Endothelial cell of umbilical vein (primary cell): Measurements from ENCODE around the gene NEO1. TPM values are rescaled to one million over a fixed set of nuclear protein-coding genes. Genes with fewer than 3 reads are reported as not detected.

ENCODE experiments used
- BruUV-seq: library from RNA; stranded (reverse); fragments of 400-500 nt; replicated peaks from 2 replicates; lab custom pipeline; 2021; lab: Mats Ljungman, UMichigan
- CTCF ChIA-PET: fragments of 300-600, 350-600 bp; sonication (Branson Sonifier 250); formaldehyde crosslinking; loops from one replicate; lab custom pipeline; 2021; ENCODE audit warnings: antibody characterized with exemption, inconsistent platforms; lab: Charles Lee
- POLR2A ChIA-PET: fragments of 300-600, 350-600 bp; sonication (Branson Sonifier 250); formaldehyde crosslinking; loops from one replicate; lab custom pipeline; 2021; ENCODE audit warnings: antibody characterized with exemption, inconsistent platforms; lab: Charles Lee
- DNase-seq: peaks from one replicate; pipeline ENCODE4 v3.0.0-alpha.2; 2011; ENCODE audit warnings: low read depth, low spot score
- FAIRE-seq: peaks from 2 replicates; lab custom pipeline; 2011; peaks lifted over from hg19 to GRCh38; lab: Jason Lieb, UNC
- H2AFZ ChIP-seq: 2 replicates; pipeline ENCODE4 v1.6.0; 2012; ENCODE audit warnings: low read depth, low read length, control low read depth, inconsistent platforms
- H3K27ac ChIP-seq: 2 replicates; pipeline ENCODE4 v1.5.1; 2011; ENCODE audit warnings: low read depth, mild to moderate bottlenecking, control low read depth, low read length, moderate library complexity; ENCODE audit not compliant: insufficient read depth
- H3K27me3 ChIP-seq, 2 experiments: 2 replicates each; pipeline versions ENCODE4 v1.6.0 to v1.6.1; 2011; ENCODE audit warnings: low read length in 2 of 2, mixed read lengths in 1 of 2; ENCODE audit not compliant: control insufficient read depth in 2 of 2, insufficient read depth in 2 of 2
- H3K36me3 ChIP-seq, 2 experiments: 2 replicates in 1 of 2; 3 replicates in 1 of 2; pipeline ENCODE4 v1.5.1; 2011; ENCODE audit warnings: low read length in 2 of 2, mild to moderate bottlenecking in 1 of 2, moderate library complexity in 1 of 2; ENCODE audit not compliant: control insufficient read depth in 2 of 2, insufficient read depth in 2 of 2; ENCODE audit errors: extremely low read depth in 1 of 2
- H3K4me1 ChIP-seq: 3 replicates; pipeline ENCODE4 v1.5.1; 2011; ENCODE audit warnings: mild to moderate bottlenecking, low read length; ENCODE audit not compliant: control insufficient read depth, insufficient read depth; ENCODE audit errors: extremely low read depth
- H3K4me2 ChIP-seq: 2 replicates; pipeline ENCODE4 v1.6.1; 2011; ENCODE audit warnings: low read length, control low read depth, mixed read lengths; ENCODE audit not compliant: insufficient read depth
- H3K4me3 ChIP-seq, 3 experiments: fragments of 200-600 bp in 1 of 3; sonication (generic), shearing (Covaris generic) in 1 of 3; replicated peaks in 1 of 3; 2 replicates each; pipeline ENCODE4 v1.5.1; 2011 to 2016; ENCODE audit warnings: control low read depth in 3 of 3, low read length in 3 of 3, mild to moderate bottlenecking in 2 of 3, inconsistent platforms in 1 of 3, low read depth in 1 of 3, moderate library complexity in 1 of 3; ENCODE audit not compliant: insufficient read depth in 1 of 3
- H3K79me2 ChIP-seq: 2 replicates; pipeline ENCODE4 v1.6.0; 2012; ENCODE audit warnings: low read length, inconsistent platforms; ENCODE audit not compliant: control insufficient read depth, insufficient read depth
- H3K9ac ChIP-seq: replicated peaks from 2 replicates; pipeline ENCODE3; 2011; ENCODE audit warnings: low read length, control low read depth; ENCODE audit not compliant: insufficient read depth; ENCODE audit errors: extremely low read depth
- H3K9me1 ChIP-seq: replicated peaks from 3 replicates; pipeline ENCODE4 v1.6.0; 2011; ENCODE audit warnings: mild to moderate bottlenecking, low read length; ENCODE audit not compliant: control insufficient read depth, insufficient read depth; ENCODE audit errors: extremely low read depth
- H3K9me3 ChIP-seq: replicated peaks from 2 replicates; pipeline ENCODE4 v1.5.1; 2012; ENCODE audit warnings: low read length, inconsistent platforms; ENCODE audit not compliant: control insufficient read depth, insufficient read depth
- H4K20me1 ChIP-seq: replicated peaks from 2 replicates; pipeline ENCODE3; 2011; ENCODE audit warnings: mild to moderate bottlenecking, low read length; ENCODE audit not compliant: control insufficient read depth, insufficient read depth; ENCODE audit errors: extremely low read depth
- EZH2 ChIP-seq: IDR thresholded peaks from 2 replicates; pipeline ENCODE4 v1.6.1; 2012; ENCODE audit warnings: borderline replicate concordance, low read depth, mild to moderate bottlenecking, moderate library complexity, low read length, inconsistent platforms; ENCODE audit not compliant: severe bottlenecking
- FOS ChIP-seq: IDR thresholded peaks from 2 replicates; pipeline ENCODE4 v1.6.1; 2011; ENCODE audit warnings: mild to moderate bottlenecking, low read length, moderate library complexity, borderline replicate concordance; ENCODE audit not compliant: insufficient read depth
- GATA2 ChIP-seq: IDR thresholded peaks from 2 replicates; pipeline ENCODE4 v1.7.0; 2011; ENCODE audit warnings: low read depth, mild to moderate bottlenecking, moderate library complexity, mixed read lengths, low read length; ENCODE audit not compliant: insufficient read length, insufficient read depth
- JUN ChIP-seq: IDR thresholded peaks from 2 replicates; pipeline ENCODE4 v1.6.1; 2011; ENCODE audit warnings: borderline replicate concordance, low read depth; ENCODE audit not compliant: insufficient read length, insufficient read depth
- MYC ChIP-seq: IDR thresholded peaks from one replicate; pipeline ENCODE4 v1.6.1; 2011; ENCODE audit warnings: mild to moderate bottlenecking, low read depth, low read length
- POLR2A ChIP-seq: IDR thresholded peaks from 2 replicates; pipeline ENCODE4 v1.6.1; 2012; ENCODE audit warnings: low read depth, mild to moderate bottlenecking, control low read depth, low read length
- POLR2AphosphoS5 ChIP-seq: IDR thresholded peaks from 2 replicates; pipeline ENCODE4 v1.6.1; 2012; ENCODE audit warnings: low read depth, mild to moderate bottlenecking, control low read depth, low read length, moderate library complexity; ENCODE audit not compliant: insufficient read depth
- dilution Hi-C: fragments of 300-500 bp; cut with MboI; formaldehyde crosslinking; loops from one replicate; pipeline ENCODE4 v1.15.0; 2019; ENCODE audit warnings: low sequenced_read_pairs; ENCODE audit not compliant: extremely low pct_ligation_motif_present
- intact Hi-C: fragments of 100-400 bp; cut with micrococcal nuclease; formaldehyde crosslinking; loops from one replicate; pipeline ENCODE4 v1.10.0; 2022
- polyA plus RNA-seq, 4 experiments: library from polyadenylated mRNA; depleted of rRNA in 3 of 4; stranded (reverse) in 3 of 4; unstranded in 1 of 4; fragments of >200 nt; gene quantifications; 2 replicates each; pipeline versions ENCODE4 v1.2.1 to v1.2.3, GENCODE V29; 2011 to 2012; ENCODE audit warnings: missing spikeins in 1 of 4
- total RNA-seq: library from RNA; stranded (reverse); gene quantifications from 2 replicates; pipeline ENCODE4 v1.2.3, GENCODE V29; 2021
- TF ChIP-seq, protein P1 (sequence below): IDR thresholded peaks from 2 replicates; pipeline ENCODE4 v1.6.1; 2011; ENCODE audit not compliant: insufficient read depth, insufficient read length
- TF ChIP-seq, protein P2 (sequence below), 2 donors: IDR thresholded peaks; 1 replicate in 1 of 2; 2 replicates in 1 of 2; pipeline ENCODE4 v1.5.1; 2011; ENCODE audit warnings: low read length in 2 of 2, mild to moderate bottlenecking in 2 of 2, moderate library complexity in 2 of 2, control low read depth in 1 of 2, inconsistent platforms in 1 of 2, low read depth in 1 of 2; ENCODE audit not compliant: insufficient read depth in 1 of 2; ENCODE audit errors: extremely low read depth in 1 of 2

The NEO1 gene
- total and polyA plus RNA-seq, 2 donors (not counting 3 experiments of a cell fraction or from before 2014, with no cell fraction given) = 0.12 to 0.35 TPM

DNA sequence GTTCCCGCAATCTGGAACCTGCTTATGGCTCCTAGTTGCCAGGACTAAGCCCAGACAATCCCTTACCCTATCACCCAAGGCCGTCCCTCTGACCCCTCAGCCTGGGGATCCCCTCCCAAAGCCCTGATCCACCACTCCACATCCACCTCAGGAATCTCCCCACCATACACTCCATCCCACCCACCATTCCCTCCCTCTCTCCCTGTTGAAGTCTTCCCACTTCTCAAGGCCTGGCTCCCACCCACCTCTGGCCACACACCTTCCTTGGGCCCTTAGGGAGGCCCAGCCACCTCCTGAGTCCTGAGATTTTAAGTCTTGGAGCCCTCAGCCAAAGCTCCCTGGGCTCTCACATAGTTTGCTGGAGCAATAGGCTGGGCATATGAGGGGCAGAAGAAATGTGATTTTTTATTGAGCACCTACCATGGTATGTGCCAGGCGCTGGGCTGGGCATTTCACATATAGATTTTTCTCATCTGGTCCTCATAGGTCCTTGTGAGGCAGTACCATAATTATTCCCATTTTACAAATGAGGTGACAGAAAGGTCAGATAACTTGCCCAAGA, 268.4 kb downstream of the NEO1 start:
- TF ChIP-seq JUN = no peak
- no peak for TF ChIP-seq POLR2AphosphoS5
- TF ChIP-seq MYC = no peak
- TF ChIP-seq GATA2 = no peak
- no peak for TF ChIP-seq EZH2
- TF ChIP-seq, protein P1, sequence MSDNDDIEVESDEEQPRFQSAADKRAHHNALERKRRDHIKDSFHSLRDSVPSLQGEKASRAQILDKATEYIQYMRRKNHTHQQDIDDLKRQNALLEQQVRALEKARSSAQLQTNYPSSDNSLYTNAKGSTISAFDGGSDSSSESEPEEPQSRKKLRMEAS = no peak
- TF ChIP-seq, protein P2, sequence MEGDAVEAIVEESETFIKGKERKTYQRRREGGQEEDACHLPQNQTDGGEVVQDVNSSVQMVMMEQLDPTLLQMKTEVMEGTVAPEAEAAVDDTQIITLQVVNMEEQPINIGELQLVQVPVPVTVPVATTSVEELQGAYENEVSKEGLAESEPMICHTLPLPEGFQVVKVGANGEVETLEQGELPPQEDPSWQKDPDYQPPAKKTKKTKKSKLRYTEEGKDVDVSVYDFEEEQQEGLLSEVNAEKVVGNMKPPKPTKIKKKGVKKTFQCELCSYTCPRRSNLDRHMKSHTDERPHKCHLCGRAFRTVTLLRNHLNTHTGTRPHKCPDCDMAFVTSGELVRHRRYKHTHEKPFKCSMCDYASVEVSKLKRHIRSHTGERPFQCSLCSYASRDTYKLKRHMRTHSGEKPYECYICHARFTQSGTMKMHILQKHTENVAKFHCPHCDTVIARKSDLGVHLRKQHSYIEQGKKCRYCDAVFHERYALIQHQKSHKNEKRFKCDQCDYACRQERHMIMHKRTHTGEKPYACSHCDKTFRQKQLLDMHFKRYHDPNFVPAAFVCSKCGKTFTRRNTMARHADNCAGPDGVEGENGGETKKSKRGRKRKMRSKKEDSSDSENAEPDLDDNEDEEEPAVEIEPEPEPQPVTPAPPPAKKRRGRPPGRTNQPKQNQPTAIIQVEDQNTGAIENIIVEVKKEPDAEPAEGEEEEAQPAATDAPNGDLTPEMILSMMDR (IDR thresholded peaks at IDR 0.05; ENCODE audit: extremely low read depth in 1 of 2, insufficient read depth in 1 of 2, low read depth in 1 of 2, low read length in 2 of 2) = no peak
- no peak for TF ChIP-seq FOS
- no peak for TF ChIP-seq POLR2A
- POLR2A ChIA-PET = no interaction called here
- no peaks in the 10 kb centered on the region for H3K4me1 ChIP-seq
- no peak overlapping the region for H3K4me2 ChIP-seq
- H4K20me1 ChIP-seq = no peaks in the 10 kb centered on the region
- dilution Hi-C loops = no loop called here
- H3K36me3 ChIP-seq = no peaks in the 10 kb centered on the region
- intact Hi-C loops = no loop called here
- no peak for FAIRE-seq
- H3K79me2 ChIP-seq = no peaks in the 10 kb centered on the region
- H2AFZ ChIP-seq = no peak overlapping the region
- no TSS peak for BruUV-seq
- DNase-seq = no peak
- H3K4me3 ChIP-seq = no peak overlapping the region
- no peaks in the 10 kb centered on the region for H3K9me1 ChIP-seq
- H3K9ac ChIP-seq = no peak overlapping the region
- CTCF ChIA-PET = no interaction called here
- H3K27me3 ChIP-seq = no peaks in the 10 kb centered on the region
- H3K9me3 ChIP-seq = no peaks in the 10 kb centered on the region
- H3K27ac ChIP-seq = no peak overlapping the region
